HCT116 (cell line): ENCODE data around the gene SRGAP3.

Experiments used
- CBX3 ChIP-seq: IDR thresholded peaks from 2 replicates; pipeline ENCODE4 v1.6.1; 2012; ENCODE audit warnings: low read depth
- EGR1 ChIP-seq: IDR thresholded peaks from 2 replicates; pipeline ENCODE4 v1.6.1; 2012; ENCODE audit warnings: low read depth
- EZH2 ChIP-seq: fragments of 200-600 bp; sonication (generic); IDR thresholded peaks from 2 replicates; pipeline ENCODE4 v1.6.1; 2017; ENCODE audit warnings: antibody characterized with exemption, mixed run types
- EZH2phosphoT487 ChIP-seq: fragments of 200-600 bp; IDR thresholded peaks from 2 replicates; pipeline ENCODE4 v1.6.1; 2018; ENCODE audit warnings: antibody characterized with exemption, borderline replicate concordance
- FOSL1 ChIP-seq: IDR thresholded peaks from 2 replicates; pipeline ENCODE4 v1.6.1; 2012; ENCODE audit warnings: low read depth
- POLR2A ChIP-seq: IDR thresholded peaks from 2 replicates; pipeline ENCODE4 v1.7.0; 2011; ENCODE audit warnings: borderline replicate concordance; ENCODE audit not compliant: insufficient read depth, insufficient read length; ENCODE audit errors: extremely low read depth
- POLR2AphosphoS5 ChIP-seq: IDR thresholded peaks from 2 replicates; pipeline ENCODE4 v1.6.1; 2011; ENCODE audit warnings: mild to moderate bottlenecking, low read depth, low read length, moderate library complexity
- RAD21 ChIP-seq: IDR thresholded peaks from 2 replicates; pipeline ENCODE4 v1.6.1; 2012; ENCODE audit warnings: low read depth, mild to moderate bottlenecking
- YY1 ChIP-seq: IDR thresholded peaks from 2 replicates; pipeline ENCODE4 v1.6.1; 2011; ENCODE audit warnings: low read length, low read depth, moderate library complexity, mild to moderate bottlenecking; ENCODE audit not compliant: insufficient replicate concordance; ENCODE audit errors: extremely low read depth
- ZNF274 ChIP-seq: fragments of 200-500 bp; sonication (Bioruptor generic); IDR thresholded peaks from 2 replicates; pipeline ENCODE4 v1.6.1; 2014; ENCODE audit warnings: mild to moderate bottlenecking, low read depth, low read length, inconsistent platforms
- TF ChIP-seq, protein P1 (sequence below), 3 experiments: fragments of 200-600 bp in 1 of 3; sonication (generic) in 1 of 3; IDR thresholded peaks in 2 of 3; conservative IDR thresholded peaks in 1 of 3; 2 replicates each; pipeline ENCODE4 v1.5.1; 2012 to 2017; ENCODE audit warnings: low read depth in 2 of 3, low read length in 2 of 3, antibody characterized with exemption in 1 of 3, borderline replicate concordance in 1 of 3, control low read depth in 1 of 3, mild to moderate bottlenecking in 1 of 3, mixed read lengths in 1 of 3, mixed run types in 1 of 3, moderate library complexity in 1 of 3; ENCODE audit not compliant: insufficient read depth in 1 of 3
- TF ChIP-seq, protein P2 (sequence below): IDR thresholded peaks from 2 replicates; pipeline ENCODE4 v1.6.1; 2012
- TF ChIP-seq, protein P3 (sequence below): IDR thresholded peaks from 2 replicates; pipeline ENCODE4 v1.6.1; 2011; ENCODE audit warnings: mild to moderate bottlenecking, low read length, moderate library complexity; ENCODE audit not compliant: insufficient replicate concordance; ENCODE audit errors: extremely low read depth
- TF ChIP-seq, protein P4 (sequence below): IDR thresholded peaks from 2 replicates; pipeline ENCODE4 v1.6.1; 2012; ENCODE audit warnings: low read depth

DNA sequence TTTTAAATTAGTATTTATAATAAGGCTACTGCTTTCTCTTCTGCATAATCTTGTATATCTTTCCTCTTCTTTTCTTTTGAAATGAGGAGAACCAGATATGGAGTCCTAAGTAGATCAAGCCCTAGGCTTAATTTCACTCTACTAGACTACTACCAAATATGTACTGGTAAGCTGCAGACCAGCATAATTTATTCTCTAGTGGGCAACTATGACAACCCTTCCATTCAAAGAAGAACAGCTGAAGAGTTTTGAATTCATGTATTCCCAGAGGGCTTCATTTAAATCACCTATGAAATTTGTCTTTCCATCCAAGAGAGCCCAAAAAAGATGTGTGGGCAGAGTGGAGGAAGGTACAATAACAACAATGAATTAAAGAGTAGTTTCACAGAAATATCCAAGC is 296.1 kb downstream of the SRGAP3 start:
- TF ChIP-seq, protein P1, sequence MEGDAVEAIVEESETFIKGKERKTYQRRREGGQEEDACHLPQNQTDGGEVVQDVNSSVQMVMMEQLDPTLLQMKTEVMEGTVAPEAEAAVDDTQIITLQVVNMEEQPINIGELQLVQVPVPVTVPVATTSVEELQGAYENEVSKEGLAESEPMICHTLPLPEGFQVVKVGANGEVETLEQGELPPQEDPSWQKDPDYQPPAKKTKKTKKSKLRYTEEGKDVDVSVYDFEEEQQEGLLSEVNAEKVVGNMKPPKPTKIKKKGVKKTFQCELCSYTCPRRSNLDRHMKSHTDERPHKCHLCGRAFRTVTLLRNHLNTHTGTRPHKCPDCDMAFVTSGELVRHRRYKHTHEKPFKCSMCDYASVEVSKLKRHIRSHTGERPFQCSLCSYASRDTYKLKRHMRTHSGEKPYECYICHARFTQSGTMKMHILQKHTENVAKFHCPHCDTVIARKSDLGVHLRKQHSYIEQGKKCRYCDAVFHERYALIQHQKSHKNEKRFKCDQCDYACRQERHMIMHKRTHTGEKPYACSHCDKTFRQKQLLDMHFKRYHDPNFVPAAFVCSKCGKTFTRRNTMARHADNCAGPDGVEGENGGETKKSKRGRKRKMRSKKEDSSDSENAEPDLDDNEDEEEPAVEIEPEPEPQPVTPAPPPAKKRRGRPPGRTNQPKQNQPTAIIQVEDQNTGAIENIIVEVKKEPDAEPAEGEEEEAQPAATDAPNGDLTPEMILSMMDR (IDR thresholded peaks at IDR 0.05 in 2 of 3, conservative IDR thresholded peaks at IDR 0.05 in 1 of 3; ENCODE audit: borderline replicate concordance in 1 of 3, insufficient read depth in 1 of 3, low read depth in 2 of 3, low read length in 2 of 3): no peak
- no peak for TF ChIP-seq POLR2A
- no peak for TF ChIP-seq ZNF274
- TF ChIP-seq, protein P2, sequence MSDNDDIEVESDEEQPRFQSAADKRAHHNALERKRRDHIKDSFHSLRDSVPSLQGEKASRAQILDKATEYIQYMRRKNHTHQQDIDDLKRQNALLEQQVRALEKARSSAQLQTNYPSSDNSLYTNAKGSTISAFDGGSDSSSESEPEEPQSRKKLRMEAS: no peak
- TF ChIP-seq, protein P3, sequence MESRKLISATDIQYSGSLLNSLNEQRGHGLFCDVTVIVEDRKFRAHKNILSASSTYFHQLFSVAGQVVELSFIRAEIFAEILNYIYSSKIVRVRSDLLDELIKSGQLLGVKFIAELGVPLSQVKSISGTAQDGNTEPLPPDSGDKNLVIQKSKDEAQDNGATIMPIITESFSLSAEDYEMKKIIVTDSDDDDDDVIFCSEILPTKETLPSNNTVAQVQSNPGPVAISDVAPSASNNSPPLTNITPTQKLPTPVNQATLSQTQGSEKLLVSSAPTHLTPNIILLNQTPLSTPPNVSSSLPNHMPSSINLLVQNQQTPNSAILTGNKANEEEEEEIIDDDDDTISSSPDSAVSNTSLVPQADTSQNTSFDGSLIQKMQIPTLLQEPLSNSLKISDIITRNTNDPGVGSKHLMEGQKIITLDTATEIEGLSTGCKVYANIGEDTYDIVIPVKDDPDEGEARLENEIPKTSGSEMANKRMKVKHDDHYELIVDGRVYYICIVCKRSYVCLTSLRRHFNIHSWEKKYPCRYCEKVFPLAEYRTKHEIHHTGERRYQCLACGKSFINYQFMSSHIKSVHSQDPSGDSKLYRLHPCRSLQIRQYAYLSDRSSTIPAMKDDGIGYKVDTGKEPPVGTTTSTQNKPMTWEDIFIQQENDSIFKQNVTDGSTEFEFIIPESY: no peak
- TF ChIP-seq POLR2AphosphoS5: no peak
- no peak for TF ChIP-seq EZH2
- no peak for TF ChIP-seq RAD21
- TF ChIP-seq YY1: no peak
- TF ChIP-seq, protein P4, sequence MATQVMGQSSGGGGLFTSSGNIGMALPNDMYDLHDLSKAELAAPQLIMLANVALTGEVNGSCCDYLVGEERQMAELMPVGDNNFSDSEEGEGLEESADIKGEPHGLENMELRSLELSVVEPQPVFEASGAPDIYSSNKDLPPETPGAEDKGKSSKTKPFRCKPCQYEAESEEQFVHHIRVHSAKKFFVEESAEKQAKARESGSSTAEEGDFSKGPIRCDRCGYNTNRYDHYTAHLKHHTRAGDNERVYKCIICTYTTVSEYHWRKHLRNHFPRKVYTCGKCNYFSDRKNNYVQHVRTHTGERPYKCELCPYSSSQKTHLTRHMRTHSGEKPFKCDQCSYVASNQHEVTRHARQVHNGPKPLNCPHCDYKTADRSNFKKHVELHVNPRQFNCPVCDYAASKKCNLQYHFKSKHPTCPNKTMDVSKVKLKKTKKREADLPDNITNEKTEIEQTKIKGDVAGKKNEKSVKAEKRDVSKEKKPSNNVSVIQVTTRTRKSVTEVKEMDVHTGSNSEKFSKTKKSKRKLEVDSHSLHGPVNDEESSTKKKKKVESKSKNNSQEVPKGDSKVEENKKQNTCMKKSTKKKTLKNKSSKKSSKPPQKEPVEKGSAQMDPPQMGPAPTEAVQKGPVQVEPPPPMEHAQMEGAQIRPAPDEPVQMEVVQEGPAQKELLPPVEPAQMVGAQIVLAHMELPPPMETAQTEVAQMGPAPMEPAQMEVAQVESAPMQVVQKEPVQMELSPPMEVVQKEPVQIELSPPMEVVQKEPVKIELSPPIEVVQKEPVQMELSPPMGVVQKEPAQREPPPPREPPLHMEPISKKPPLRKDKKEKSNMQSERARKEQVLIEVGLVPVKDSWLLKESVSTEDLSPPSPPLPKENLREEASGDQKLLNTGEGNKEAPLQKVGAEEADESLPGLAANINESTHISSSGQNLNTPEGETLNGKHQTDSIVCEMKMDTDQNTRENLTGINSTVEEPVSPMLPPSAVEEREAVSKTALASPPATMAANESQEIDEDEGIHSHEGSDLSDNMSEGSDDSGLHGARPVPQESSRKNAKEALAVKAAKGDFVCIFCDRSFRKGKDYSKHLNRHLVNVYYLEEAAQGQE: no peak
- no peak for TF ChIP-seq CBX3
- TF ChIP-seq EZH2phosphoT487: no peak
- TF ChIP-seq EGR1: no peak
- no peak for TF ChIP-seq FOSL1
